HL-60 (cell line): ENCODE results near the gene TMPRSS3.

ENCODE experiments used
- DNase-seq, 2 experiments: peaks; one replicate each; pipeline ENCODE4 v3.0.0-alpha.2; 2010 to 2020; ENCODE audit warnings: low read depth in 1 of 2, low spot score in 1 of 2
- H3K27ac ChIP-seq: fragments of 250-450 bp; sonication (Bioruptor Pico); replicated peaks from 2 replicates; pipeline ENCODE4 v1.5.1; 2020; ENCODE audit warnings: mild to moderate bottlenecking, moderate library complexity
- H3K27me3 ChIP-seq: fragments of 250-450 bp; sonication (Bioruptor Pico); 2 replicates; pipeline ENCODE4 v1.5.1; 2021; ENCODE audit warnings: mild to moderate bottlenecking, moderate library complexity; ENCODE audit not compliant: insufficient read depth, poor library complexity, severe bottlenecking
- H3K4me3 ChIP-seq: replicated peaks from 2 replicates; pipeline ENCODE4 v1.5.1; 2011; ENCODE audit warnings: mild to moderate bottlenecking, control low read depth, low read length; ENCODE audit not compliant: insufficient read depth
- CTCF ChIP-seq: IDR thresholded peaks from one replicate; pipeline ENCODE4 v1.5.1; 2011; ENCODE audit warnings: low read length, control low read depth, inconsistent platforms; ENCODE audit not compliant: insufficient read depth
- GABPA ChIP-seq: IDR thresholded peaks from 2 replicates; pipeline ENCODE4 v1.6.1; 2012; ENCODE audit warnings: low read depth
- POLR2AphosphoS5 ChIP-seq: IDR thresholded peaks from 2 replicates; pipeline ENCODE4 v1.6.1; 2012; ENCODE audit warnings: low read depth
- REST ChIP-seq: IDR thresholded peaks from 2 replicates; pipeline ENCODE4 v1.6.1; 2012; ENCODE audit warnings: low read depth; ENCODE audit not compliant: insufficient replicate concordance
- SPI1 ChIP-seq: IDR thresholded peaks from 2 replicates; pipeline ENCODE4 v1.6.1; 2012; ENCODE audit warnings: low read depth, mild to moderate bottlenecking, borderline replicate concordance

TMPRSS3 gene

GRCh38 chr21:42331660-42332059 lies 64.2 kb downstream of the TMPRSS3 start:
- Histone ChIP-seq H3K27ac (no peak overlapping the region), H3K4me3 (no peak overlapping the region), H3K27me3 (no peaks in the 10 kb centered on the region)
- DNase-seq = no peak
- no peak for TF ChIP-seq CTCF

- TF ChIP-seq REST (no peak), GABPA (no peak), SPI1 (no peak), CTCF (no peak), POLR2AphosphoS5 (no peak)
- Histone ChIP-seq H3K4me3 (no peak overlapping the region), H3K27ac (no peak overlapping the region), H3K27me3 (no peaks in the 10 kb centered on the region)
- no peak for DNase-seq
Observed at GRCh38 chr21:42330380-42331371, 65.2 kb downstream of the TMPRSS3 start.

GRCh38 chr21:42324896-42325295 lies 71.0 kb downstream of the TMPRSS3 start:
- TF ChIP-seq CTCF = no peak
- TF ChIP-seq SPI1 = no peak
- no peak for TF ChIP-seq POLR2AphosphoS5
- TF ChIP-seq GABPA = no peak
- no peak for TF ChIP-seq REST
- Histone ChIP-seq H3K27me3 (no peaks in the 10 kb centered on the region), H3K27ac (no peak overlapping the region), H3K4me3 (no peak overlapping the region)
- no peak for DNase-seq
